H9 (cell line): Measurements from ENCODE around the gene ELMOD3. TPM values are rescaled to one million over a fixed set of nuclear protein-coding genes. Genes with fewer than 3 reads are reported as not detected.

Experiments used
- DNase-seq: peaks from one replicate; pipeline ENCODE4 v3.0.0-alpha.2; 2017
- H2AFZ ChIP-seq: one replicate; pipeline ENCODE4 v1.6.1; 2013; ENCODE audit warnings: mild to moderate bottlenecking, low read length, control low read depth, moderate library complexity
- H2AK5ac ChIP-seq: 2 replicates; pipeline ENCODE4 v1.6.1; 2013; ENCODE audit warnings: low read length, control low read depth, mixed read lengths; ENCODE audit not compliant: insufficient read length
- H2BK120ac ChIP-seq: one replicate; pipeline ENCODE4 v1.6.1; 2013; ENCODE audit warnings: low read depth, mild to moderate bottlenecking, low read length, control low read depth, inconsistent platforms; ENCODE audit not compliant: poor library complexity, severe bottlenecking
- H2BK12ac ChIP-seq: 2 replicates; pipeline ENCODE4 v1.6.1; 2013; ENCODE audit warnings: low read length, control low read depth, mixed read lengths, low read depth; ENCODE audit not compliant: insufficient read length
- H2BK15ac ChIP-seq: 2 replicates; pipeline ENCODE4 v1.6.1; 2013; ENCODE audit warnings: low read depth, low read length, control low read depth
- H2BK20ac ChIP-seq: one replicate; pipeline ENCODE4 v1.6.1; 2013; ENCODE audit warnings: low read depth, mild to moderate bottlenecking, low read length, control low read depth, inconsistent platforms; ENCODE audit not compliant: poor library complexity, severe bottlenecking
- H2BK5ac ChIP-seq: 2 replicates; pipeline ENCODE4 v1.6.1; 2013; ENCODE audit warnings: low read length, control low read depth, mixed read lengths; ENCODE audit not compliant: insufficient read length
- H3K14ac ChIP-seq: 2 replicates; pipeline ENCODE4 v1.6.1; 2013; ENCODE audit warnings: low read length, control low read depth; ENCODE audit not compliant: insufficient read depth
- H3K18ac ChIP-seq: 2 replicates; pipeline ENCODE4 v1.6.1; 2013; ENCODE audit warnings: low read depth, mild to moderate bottlenecking, mixed read lengths, low read length, control low read depth; ENCODE audit not compliant: insufficient read length
- H3K23ac ChIP-seq: 2 replicates; pipeline ENCODE4 v1.6.1; 2013; ENCODE audit warnings: low read length, control low read depth, mixed read lengths, low read depth; ENCODE audit not compliant: insufficient read length
- H3K23me2 ChIP-seq: 2 replicates; pipeline ENCODE4 v1.6.1; 2013; ENCODE audit warnings: low read depth, mild to moderate bottlenecking, mixed read lengths, low read length, control low read depth; ENCODE audit not compliant: insufficient read length, poor library complexity, severe bottlenecking
- H3K27ac ChIP-seq: 2 replicates; pipeline ENCODE4 v1.5.1; 2013; ENCODE audit warnings: low read length, control low read depth, mixed read lengths, low read depth; ENCODE audit not compliant: insufficient read length
- H3K27me3 ChIP-seq: 2 replicates; pipeline ENCODE4 v1.6.1; 2013; ENCODE audit warnings: low read length, control low read depth, inconsistent platforms; ENCODE audit not compliant: insufficient read depth
- H3K4ac ChIP-seq: 2 replicates; pipeline ENCODE4 v1.6.1; 2013; ENCODE audit warnings: low read depth, mild to moderate bottlenecking, control low read depth, inconsistent platforms, low read length, moderate library complexity
- H3K4me1 ChIP-seq: 2 replicates; pipeline ENCODE4 v1.6.1; 2013; ENCODE audit warnings: low read length, control low read depth, inconsistent platforms; ENCODE audit not compliant: insufficient read depth
- H3K4me2 ChIP-seq: 2 replicates; pipeline ENCODE4 v1.6.1; 2013; ENCODE audit warnings: low read length, control low read depth, mixed read lengths; ENCODE audit not compliant: insufficient read length, insufficient read depth
- H3K56ac ChIP-seq: 2 replicates; pipeline ENCODE4 v1.6.1; 2013; ENCODE audit warnings: low read depth, mild to moderate bottlenecking, mixed read lengths, low read length, control low read depth; ENCODE audit not compliant: insufficient read length
- H3K79me1 ChIP-seq: 2 replicates; pipeline ENCODE4 v1.6.1; 2013; ENCODE audit warnings: low read depth, mild to moderate bottlenecking, moderate library complexity, low read length, control low read depth, inconsistent platforms; ENCODE audit not compliant: insufficient read depth, poor library complexity, severe bottlenecking
- H3K79me2 ChIP-seq: 2 replicates; pipeline ENCODE4 v1.6.1; 2013; ENCODE audit warnings: low read length, control low read depth, inconsistent platforms; ENCODE audit not compliant: insufficient read depth
- H3K9ac ChIP-seq: 2 replicates; pipeline ENCODE4 v1.6.1; 2013; ENCODE audit warnings: low read length, control low read depth, mixed read lengths; ENCODE audit not compliant: insufficient read length; ENCODE audit errors: extremely low read depth
- H3K9me3 ChIP-seq: one replicate; pipeline ENCODE4 v1.6.1; 2013; ENCODE audit warnings: low read depth, low read length, inconsistent platforms; ENCODE audit not compliant: control insufficient read depth
- H3T11ph ChIP-seq: one replicate; pipeline ENCODE4 v1.6.1; 2013; ENCODE audit warnings: mild to moderate bottlenecking, low read length, control low read depth, inconsistent platforms
- H4K20me1 ChIP-seq: one replicate; pipeline ENCODE4 v1.6.1; 2013; ENCODE audit not compliant: control insufficient read depth, insufficient read length, insufficient read depth
- H4K5ac ChIP-seq: 2 replicates; pipeline ENCODE4 v1.6.1; 2013; ENCODE audit warnings: low read depth, mild to moderate bottlenecking, mixed read lengths, low read length, control low read depth; ENCODE audit not compliant: insufficient read length
- H4K8ac ChIP-seq: replicated peaks from 2 replicates; pipeline ENCODE4 v1.6.1; 2013; ENCODE audit warnings: low read length, control low read depth, mixed read lengths, low read depth; ENCODE audit not compliant: insufficient read length
- H4K91ac ChIP-seq: 2 replicates; pipeline ENCODE4 v1.6.1; 2013; ENCODE audit warnings: low read depth, mild to moderate bottlenecking, moderate library complexity, mixed read lengths, low read length, control low read depth; ENCODE audit not compliant: insufficient read length
- H3K27ac Mint-ChIP-seq, 3 experiments: 2 replicates in 2 of 3; 3 replicates in 1 of 3; pipeline ENCODE4 v1.8.0; 2020 to 2021; ENCODE audit warnings: mixed read lengths in 3 of 3, mild to moderate bottlenecking in 1 of 3, moderate library complexity in 1 of 3
- H3K27me3 Mint-ChIP-seq: 2 replicates; pipeline ENCODE4 v1.8.0; 2021; ENCODE audit warnings: low read depth, mild to moderate bottlenecking, moderate library complexity, mixed read lengths
- H3K36me3 Mint-ChIP-seq, 3 experiments: 2 replicates in 2 of 3; 3 replicates in 1 of 3; pipeline ENCODE4 v1.8.0; 2020 to 2021; ENCODE audit warnings: low read depth in 3 of 3, mixed read lengths in 3 of 3; ENCODE audit not compliant: insufficient read depth in 1 of 3
- H3K4me1 Mint-ChIP-seq, 2 experiments: 2 replicates each; pipeline ENCODE4 v1.8.0; 2020; ENCODE audit warnings: mixed read lengths in 2 of 2
- H3K4me3 Mint-ChIP-seq, 2 experiments: 2 replicates in 1 of 2; 3 replicates in 1 of 2; pipeline ENCODE4 v1.8.0; 2020 to 2021; ENCODE audit warnings: mild to moderate bottlenecking in 2 of 2, mixed read lengths in 2 of 2, moderate library complexity in 1 of 2
- H3K9me3 Mint-ChIP-seq, 2 experiments: 2 replicates in 1 of 2; 3 replicates in 1 of 2; pipeline ENCODE4 v1.8.0; 2020; ENCODE audit warnings: mild to moderate bottlenecking in 2 of 2, mixed read lengths in 2 of 2, moderate library complexity in 1 of 2
- WGBS: extraction: QIAGEN DNeasy Blood & Tissue Kit; methylation state at CpG from one replicate; pipeline ENCODE4 v1.1.7; 2013; ENCODE audit warnings: missing lambda C conversion rate, low lambda C conversion rate, mixed read lengths; ENCODE audit not compliant: insufficient read length; ENCODE audit errors: extremely low coverage; 5-methylcytosine and 5-hydroxymethylcytosine counted together
- total RNA-seq: library from RNA; stranded (reverse); gene quantifications from 2 replicates; pipeline ENCODE4 v1.2.1, GENCODE V29; 2021
- TF ChIP-seq, protein P1 (sequence below): fragments of 200-600 bp; sonication (generic); conservative IDR thresholded peaks from 3 replicates; pipeline ENCODE4 v1.8.0; 2021; ENCODE audit warnings: antibody characterized with exemption, mild to moderate bottlenecking

ELMOD3 gene
- total RNA-seq, 1 experiment from 2014 or later = 7.6 TPM

DNA sequence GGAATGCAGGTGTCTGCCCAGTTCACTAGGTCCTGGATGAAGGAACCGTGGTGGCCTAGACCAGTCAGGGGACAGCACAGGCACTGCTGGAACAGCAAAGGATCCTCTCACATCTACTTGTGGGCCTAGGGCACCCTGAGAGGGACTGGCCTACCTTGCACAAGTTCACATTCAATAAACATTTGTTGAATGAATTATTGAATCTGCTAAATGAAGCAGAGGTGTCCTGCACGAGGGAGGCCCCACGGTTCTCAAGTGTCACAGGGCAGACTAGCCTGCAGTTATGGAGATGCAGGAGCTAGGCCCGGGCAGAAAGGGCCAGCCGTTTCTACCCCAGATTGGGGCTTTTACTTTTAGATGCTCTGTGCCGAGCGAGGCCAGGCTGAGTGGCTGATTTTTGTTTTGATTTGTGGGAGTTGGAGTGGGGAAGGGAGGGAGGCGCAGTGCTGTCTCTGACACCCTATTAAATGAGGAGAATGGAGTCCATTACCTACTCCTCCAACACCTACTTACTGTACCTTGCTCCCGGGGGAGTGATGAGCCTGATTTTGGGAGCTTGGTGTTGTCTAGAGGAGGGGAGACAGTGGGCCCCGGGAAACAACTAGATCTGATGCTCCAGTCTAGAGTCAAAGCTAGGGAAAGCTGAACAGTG, 82.4 kb downstream of the ELMOD3 start:
- TF ChIP-seq, protein P1, sequence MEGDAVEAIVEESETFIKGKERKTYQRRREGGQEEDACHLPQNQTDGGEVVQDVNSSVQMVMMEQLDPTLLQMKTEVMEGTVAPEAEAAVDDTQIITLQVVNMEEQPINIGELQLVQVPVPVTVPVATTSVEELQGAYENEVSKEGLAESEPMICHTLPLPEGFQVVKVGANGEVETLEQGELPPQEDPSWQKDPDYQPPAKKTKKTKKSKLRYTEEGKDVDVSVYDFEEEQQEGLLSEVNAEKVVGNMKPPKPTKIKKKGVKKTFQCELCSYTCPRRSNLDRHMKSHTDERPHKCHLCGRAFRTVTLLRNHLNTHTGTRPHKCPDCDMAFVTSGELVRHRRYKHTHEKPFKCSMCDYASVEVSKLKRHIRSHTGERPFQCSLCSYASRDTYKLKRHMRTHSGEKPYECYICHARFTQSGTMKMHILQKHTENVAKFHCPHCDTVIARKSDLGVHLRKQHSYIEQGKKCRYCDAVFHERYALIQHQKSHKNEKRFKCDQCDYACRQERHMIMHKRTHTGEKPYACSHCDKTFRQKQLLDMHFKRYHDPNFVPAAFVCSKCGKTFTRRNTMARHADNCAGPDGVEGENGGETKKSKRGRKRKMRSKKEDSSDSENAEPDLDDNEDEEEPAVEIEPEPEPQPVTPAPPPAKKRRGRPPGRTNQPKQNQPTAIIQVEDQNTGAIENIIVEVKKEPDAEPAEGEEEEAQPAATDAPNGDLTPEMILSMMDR = no peak
- H3K36me3 Mint-ChIP-seq = no peaks in the 10 kb centered on the region
- peak overlapping the region; percentile 85 to 94 (median 87) for H3K27ac Mint-ChIP-seq
- Histone ChIP-seq H3K56ac (no peak overlapping the region), H3K14ac (peak overlapping the region; percentile 95), H2AFZ (no peak overlapping the region), H4K20me1 (no peaks in the 10 kb centered on the region), H2BK12ac (peak overlapping the region; percentile 77), H2BK15ac (no peak overlapping the region), H3K27me3 (no peaks in the 10 kb centered on the region; the same call in 1 of the 2 replicates), H3K23ac (no peak overlapping the region), H4K91ac (no peak overlapping the region), H3K23me2 (peaks cover 3% of the 10 kb centered on the region), H3K27ac (no peak overlapping the region), H2BK120ac (no peak overlapping the region), H4K5ac (no peak overlapping the region), H2AK5ac (no peak overlapping the region), H3K9ac (no peak overlapping the region), H4K8ac (no peak overlapping the region), H3K4me1 (peaks cover 7% of the 10 kb centered on the region; the same call in 1 of the 2 replicates), H3K9me3 (no peaks in the 10 kb centered on the region), H3T11ph (no peak overlapping the region), H2BK5ac (no peak overlapping the region), H3K79me1 (no peaks in the 10 kb centered on the region), H3K4ac (peak overlapping the region; percentile 12; the same call in 1 of the 2 replicates), H3K18ac (peak overlapping the region; percentile 88), H2BK20ac (no peak overlapping the region), H3K79me2 (no peaks in the 10 kb centered on the region), H3K4me2 (peak overlapping the region; percentile 60)
- peak overlapping the region; percentile 53 to 80 for H3K4me3 Mint-ChIP-seq
- peaks cover 28 to 46% of the 10 kb centered on the region in 2 experiments for H3K4me1 Mint-ChIP-seq
- DNase-seq = no peak
- peaks cover 18% of the 10 kb centered on the region for H3K27me3 Mint-ChIP-seq
- H3K9me3 Mint-ChIP-seq = no peaks in the 10 kb centered on the region; a peak in 2 of 5 replicates
- WGBS = no CpG with 5 or more reads among the region's 10 CpGs
